Adrenal gland (tissue), 12 donors: ENCODE data around the gene SLC35F6. TPM values are rescaled to one million over a fixed set of nuclear protein-coding genes. Genes with fewer than 3 reads are reported as not detected.

ENCODE experiments used
- DNase-seq, 7 donors: peaks; one replicate each; pipeline ENCODE4 v3.0.0-alpha.2; 2019 to 2020
- H3K27ac ChIP-seq, 5 donors: fragments of 200-600 bp; sonication (generic) in 4 of 5; 1 replicate in 3 of 5; 2 replicates in 2 of 5; pipeline versions ENCODE4 v1.5.1 to v1.8.0; 2016 to 2020; ENCODE audit warnings: mild to moderate bottlenecking in 1 of 5
- H3K27me3 ChIP-seq: fragments of 200-600 bp; 2 replicates; pipeline ENCODE4 v1.8.0; 2021
- H3K36me3 ChIP-seq, 2 donors: fragments of 200-600 bp; replicated peaks in 1 of 2; 1 replicate in 1 of 2; 2 replicates in 1 of 2; pipeline versions ENCODE4 v1.5.1 to v1.8.0; 2018 to 2022
- H3K4me1 ChIP-seq, 2 donors: fragments of 200-600 bp; replicated peaks in 1 of 2; 1 replicate in 1 of 2; 2 replicates in 1 of 2; pipeline versions ENCODE4 v1.5.1 to v1.8.0; 2018 to 2021
- H3K4me3 ChIP-seq, 4 donors: fragments of 200-600 bp; sonication (generic) in 3 of 4; one replicate each; pipeline ENCODE4 v1.5.1; 2016 to 2018
- H3K9me3 ChIP-seq, 3 donors: fragments of 200-600 bp; sonication (generic) in 1 of 3; replicated peaks in 1 of 3; 1 replicate in 2 of 3; 2 replicates in 1 of 3; pipeline versions ENCODE4 v1.5.1 to v1.8.0; 2016 to 2021
- CTCF ChIP-seq, 6 experiments: fragments of 450-650 bp in 4 of 6; fragments of 200-600 bp in 2 of 6; sonication (generic) in 1 of 6; IDR thresholded peaks; 1 replicate in 5 of 6; 2 replicates in 1 of 6; pipeline versions ENCODE4 v1.5.1 to v1.8.0; 2016 to 2021; ENCODE audit warnings: antibody characterized with exemption in 6 of 6, mild to moderate bottlenecking in 2 of 6, moderate library complexity in 1 of 6
- POLR2A ChIP-seq, 2 donors: fragments of 450-650 bp; IDR thresholded peaks; one replicate each; pipeline ENCODE4 v1.6.1; 2017; ENCODE audit warnings: antibody characterized with exemption in 2 of 2, mild to moderate bottlenecking in 2 of 2, moderate library complexity in 1 of 2
- WGBS, 4 donors: extraction: QIAGEN DNeasy Blood & Tissue Kit in 2 of 4; methylation state at CpG; one replicate each; pipeline versions ENCODE4 v1.1.5 to v1.1.7; 2013 to 2017; 5-methylcytosine and 5-hydroxymethylcytosine counted together
- intact Hi-C, 2 donors: fragments of 100-400 bp; cut with DNase I; formaldehyde crosslinking; loops; one replicate each; pipeline versions ENCODE4 v1.14.1 to v1.15.0; 2022 to 2023
- polyA plus RNA-seq, 3 donors: library from polyadenylated mRNA; stranded (reverse); fragments of 200-250 nt in 2 of 3; fragments of 350-450 nt in 1 of 3; fragmentation: Illumina TruSeq in 1 of 3; extraction: RNeasy Lipid Tissue Mini Kit (QIAGEN cat#74804) in 1 of 3; gene quantifications; one replicate each; pipeline ENCODE4 v1.2.3, GENCODE V29; 2013 to 2014
- total RNA-seq, 9 donors: library from RNA; depleted of rRNA in 4 of 9; stranded (reverse); fragments of >200 nt in 4 of 9; fragments of 120-200 nt in 1 of 9; fragmentation: NEBNext Ultra II Directional in 1 of 9; extraction: Animal tissue kit (Norgen Biotek cat#: 25700) in 1 of 9; gene quantifications; one replicate each; pipeline versions ENCODE4 v1.1.0 to v1.2.4, GENCODE V29; 2013 to 2023
- donor health status: healthy with polysubstance abuse.
- donor health status: Bipolar disorder and iron deficiency.
- donor health status: DM: yes; HTN: yes; CAD: no.
- donor health status: DM: no; HTN: no; CAD: no.
- donor health status: DM: no; HTN: no; CAD: no.
- donor health status: DM: yes; HTN: yes; CAD: no.

Gene SLC35F6
- total and polyA plus RNA-seq, 12 donors = 20.0 to 92.4 (median 56.7) TPM

- H3K9me3 ChIP-seq = no peaks in the 10 kb centered on the region
- DNase-seq = peak; percentile 83 to 98 (median 95)
- peaks cover 37 to 60% of the 10 kb centered on the region in 2 donors for H3K4me1 ChIP-seq
- TF ChIP-seq CTCF (IDR thresholded peaks at IDR 0.05) (no peak), POLR2A (IDR thresholded peaks at IDR 0.05) (peak in 1 of 2 donors; percentile 62)
- H3K27ac ChIP-seq = peak overlapping the region; percentile 52 to 84 (median 73)
- H3K36me3 ChIP-seq = peaks cover 0 to 37% of the 10 kb centered on the region in 2 donors
- intact Hi-C loops = no loop called here
- no peak overlapping the region for H3K4me3 ChIP-seq
- 26 to 44% (median 39%) methylated on average over 11 to 13 of the region's 13 CpGs for WGBS, 4 donors
- no peaks in the 10 kb centered on the region for H3K27me3 ChIP-seq
Observed at GRCh38 chr2:26772064-26773001, 8.2 kb downstream of the SLC35F6 start.

- Histone ChIP-seq H3K4me3 (no peak overlapping the region), H3K36me3 (peaks cover 0 to 71% of the 10 kb centered on the region in 2 donors), H3K9me3 (no peaks in the 10 kb centered on the region), H3K27ac (no peak overlapping the region), H3K27me3 (no peaks in the 10 kb centered on the region), H3K4me1 (peaks cover 17 to 23% of the 10 kb centered on the region in 2 donors)
- WGBS, 4 donors = 94 to 100% (median 95%) methylated on average over 2 to 5 of the region's 5 CpGs
- peak in 1 of 7 donors; percentile 10 for DNase-seq
- intact Hi-C loops = no loop called here
- no peak for TF ChIP-seq POLR2A (IDR thresholded peaks at IDR 0.05)
- TF ChIP-seq CTCF (IDR thresholded peaks at IDR 0.05) = no peak
Observed at GRCh38 chr2:26776195-26776800, 12.2 kb downstream of the SLC35F6 start.

GRCh38 chr2:26778098-26778497, 14.0 kb downstream of the SLC35F6 start:
- H3K4me1 ChIP-seq = peaks cover under 1 to 5% of the 10 kb centered on the region in 2 donors
- intact Hi-C loops = no loop called here
- H3K9me3 ChIP-seq = no peaks in the 10 kb centered on the region
- peak in 1 of 7 donors; percentile 12 for DNase-seq
- H3K36me3 ChIP-seq = peaks cover 0 to 71% of the 10 kb centered on the region in 2 donors
- peak overlapping the region in 1 of 5 donors; percentile 17 for H3K27ac ChIP-seq
- H3K4me3 ChIP-seq = no peak overlapping the region
- H3K27me3 ChIP-seq = no peaks in the 10 kb centered on the region
- no peak for TF ChIP-seq POLR2A (IDR thresholded peaks at IDR 0.05)
- no peak for TF ChIP-seq CTCF (IDR thresholded peaks at IDR 0.05)
- 94 to 100% (median 98%) methylated on average over 10 to 18 of the region's 18 CpGs for WGBS, 4 donors

- DNase-seq = peak in 1 of 7 donors; percentile 10
- TF ChIP-seq POLR2A (IDR thresholded peaks at IDR 0.05) = no peak
- TF ChIP-seq CTCF (IDR thresholded peaks at IDR 0.05) = no peak
- intact Hi-C loops = no loop called here
- H3K27me3 ChIP-seq = no peaks in the 10 kb centered on the region
- WGBS, 4 donors = 41 to 68% (median 66%) methylated on average over 1 to 3 of the region's 3 CpGs
- no peaks in the 10 kb centered on the region for H3K9me3 ChIP-seq
- H3K4me3 ChIP-seq = no peak overlapping the region
- peaks cover 0 to under 1% of the 10 kb centered on the region in 2 donors for H3K4me1 ChIP-seq
- H3K27ac ChIP-seq = peak overlapping the region in 2 of 5 donors; percentile 17
- peaks cover 0 to 71% of the 10 kb centered on the region in 2 donors for H3K36me3 ChIP-seq
Observed at GRCh38 chr2:26778507-26778906, 14.4 kb downstream of the SLC35F6 start.
